GM19240 (cell line): ENCODE data around the gene PPP2CA.
"Not testable (repeated sequence)": the region's sequence is repeated elsewhere in the genome, so short reads cannot be mapped to it uniquely, and the experiment has no call there.

Source experiments
- DNase-seq: peaks from one replicate; pipeline ENCODE4 v3.0.0; 2011; ENCODE audit warnings: low spot score; ENCODE audit not compliant: insufficient read length

Gene PPP2CA

DNA sequence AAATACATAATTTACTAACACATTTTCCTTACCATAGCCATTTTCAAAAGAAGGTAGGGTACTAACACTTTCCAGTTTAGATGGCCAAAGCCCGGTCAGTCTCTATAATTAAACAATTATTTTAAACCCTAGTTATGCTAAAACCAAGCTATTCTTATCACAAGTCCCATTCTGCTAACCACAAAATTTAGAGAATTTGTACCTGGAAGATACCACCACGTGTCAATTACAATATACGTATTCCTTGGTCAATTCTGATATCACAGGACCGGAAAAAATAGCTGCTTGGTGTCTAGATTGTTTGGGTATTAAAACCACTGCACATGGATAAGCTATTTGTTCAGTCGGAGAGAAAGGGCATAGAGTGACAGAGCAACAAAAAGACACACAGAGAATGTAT lies 30.2 kb downstream of the PPP2CA start:
- DNase-seq = no peak

DNA sequence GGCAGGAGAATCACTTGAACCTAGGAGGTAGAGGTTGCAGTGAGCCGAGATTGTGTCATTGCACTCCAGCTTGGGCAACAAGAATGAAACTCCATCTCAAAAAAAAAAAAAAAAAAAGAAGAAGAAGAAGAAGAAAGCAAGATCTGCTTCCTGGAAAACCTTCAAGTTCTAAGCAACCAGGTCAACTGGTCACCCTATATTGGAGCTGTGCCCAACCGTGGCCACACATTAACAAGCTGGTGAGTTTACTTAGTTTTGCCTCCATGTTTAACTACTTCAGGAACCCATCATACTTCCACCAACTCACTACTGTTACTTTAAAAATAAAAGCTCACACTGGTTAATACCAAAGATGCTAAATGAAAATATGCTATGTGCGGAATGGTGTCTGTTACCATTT lies 36.8 kb downstream of the PPP2CA start:
- no peak for DNase-seq

DNA sequence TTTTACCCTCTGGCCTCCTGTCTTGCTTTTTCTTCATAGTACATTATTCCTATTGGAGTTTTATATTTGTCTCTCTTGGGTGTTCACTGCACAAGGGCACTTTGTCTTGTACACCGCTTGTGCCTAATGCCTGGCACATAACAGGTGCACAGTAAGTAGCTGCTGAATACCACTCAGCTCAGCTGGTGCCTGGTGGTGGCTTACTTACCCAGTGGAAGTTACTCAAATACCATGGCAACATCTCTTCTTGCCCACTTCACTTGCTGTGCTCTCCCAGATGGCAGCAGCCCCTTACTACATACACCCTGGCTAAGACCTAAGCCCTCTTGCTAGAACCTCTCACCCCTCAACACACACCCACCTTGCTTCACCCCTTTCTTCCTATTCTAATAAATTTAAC lies 37.8 kb downstream of the PPP2CA start:
- no peak for DNase-seq

DNA sequence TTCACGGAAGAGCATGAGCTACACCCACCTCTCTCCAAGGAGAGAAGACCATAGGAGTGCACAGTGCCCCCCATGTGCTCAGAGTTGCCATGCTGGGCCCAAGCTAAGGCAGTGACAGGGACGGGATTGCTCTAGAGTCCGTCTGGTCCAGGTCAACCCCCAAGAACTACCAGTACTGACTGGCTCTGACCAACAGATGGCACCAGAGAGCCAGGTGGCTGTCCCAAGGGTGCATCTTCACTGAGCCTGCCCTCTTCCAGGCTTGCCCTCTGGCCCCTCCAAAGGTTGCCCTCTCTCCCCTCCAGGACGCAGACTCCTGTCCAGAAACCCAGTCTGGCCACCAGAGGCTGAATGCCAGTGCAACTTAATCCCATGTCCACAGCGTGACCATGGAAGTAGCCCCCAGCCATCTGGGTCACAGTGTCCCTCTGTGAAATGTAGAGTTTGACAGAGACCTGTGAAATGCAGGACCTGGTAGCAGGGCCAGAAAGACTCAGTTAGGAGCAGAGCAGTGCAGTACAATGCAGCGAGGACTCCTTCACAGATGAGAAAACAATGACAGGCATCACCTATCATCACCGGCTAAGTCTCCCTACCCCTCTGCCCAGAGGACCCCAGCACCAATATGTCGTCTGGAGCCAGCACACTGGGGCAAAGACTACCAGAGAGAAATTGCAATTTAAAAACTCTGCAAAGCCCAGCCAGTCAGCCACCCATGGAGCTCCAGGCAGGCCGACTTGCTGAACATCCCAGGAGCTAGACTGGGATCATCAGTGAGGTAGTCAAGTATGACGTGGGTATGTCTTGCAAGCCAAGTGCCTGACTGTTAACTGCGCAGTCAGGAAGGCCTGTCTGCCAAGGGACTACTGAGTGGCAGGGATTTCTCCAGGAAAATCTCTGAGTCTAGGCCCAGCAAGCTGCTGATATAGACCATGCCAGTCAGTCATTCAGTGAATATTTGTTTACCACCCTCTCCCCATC lies 41.4 kb downstream of the PPP2CA start:
- DNase-seq = peak; percentile 51

DNA sequence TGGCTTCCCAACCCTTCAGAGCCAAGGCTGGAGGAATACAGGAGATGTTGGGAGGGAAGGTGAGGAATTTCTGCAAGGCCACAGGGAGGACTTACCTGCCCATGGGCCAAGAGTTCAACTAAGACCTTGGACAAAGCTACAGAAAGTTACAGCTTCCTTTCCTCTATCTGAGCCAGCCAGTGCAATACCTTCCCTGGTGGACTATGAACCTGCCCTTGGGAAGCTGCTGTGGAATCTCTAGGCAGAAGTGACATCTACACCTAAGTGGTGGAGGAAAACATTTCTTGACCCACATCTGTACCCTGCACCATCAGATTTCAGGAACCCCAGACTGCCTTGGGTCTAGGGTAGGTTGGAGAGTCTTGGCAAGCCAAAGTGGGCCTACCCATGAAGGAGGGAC lies 42.4 kb downstream of the PPP2CA start:
- DNase-seq = no peak

DNA sequence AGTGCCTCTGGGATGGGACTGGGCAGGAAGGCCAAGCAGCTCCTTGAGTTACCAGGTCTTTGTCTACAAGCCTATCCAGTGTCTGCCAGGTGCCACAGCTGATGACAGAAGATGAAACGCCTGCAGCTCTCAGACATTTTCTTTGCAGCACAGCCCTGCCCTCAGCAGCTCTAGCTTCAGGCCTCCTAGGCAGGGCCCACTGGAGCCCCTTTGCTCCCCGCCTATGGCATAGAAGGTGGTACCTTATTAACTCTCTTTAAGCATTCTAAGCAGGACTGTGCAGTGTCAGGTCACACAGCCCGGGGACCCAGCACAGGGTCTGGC lies 47.8 kb downstream of the PPP2CA start:
- no peak for DNase-seq

DNA sequence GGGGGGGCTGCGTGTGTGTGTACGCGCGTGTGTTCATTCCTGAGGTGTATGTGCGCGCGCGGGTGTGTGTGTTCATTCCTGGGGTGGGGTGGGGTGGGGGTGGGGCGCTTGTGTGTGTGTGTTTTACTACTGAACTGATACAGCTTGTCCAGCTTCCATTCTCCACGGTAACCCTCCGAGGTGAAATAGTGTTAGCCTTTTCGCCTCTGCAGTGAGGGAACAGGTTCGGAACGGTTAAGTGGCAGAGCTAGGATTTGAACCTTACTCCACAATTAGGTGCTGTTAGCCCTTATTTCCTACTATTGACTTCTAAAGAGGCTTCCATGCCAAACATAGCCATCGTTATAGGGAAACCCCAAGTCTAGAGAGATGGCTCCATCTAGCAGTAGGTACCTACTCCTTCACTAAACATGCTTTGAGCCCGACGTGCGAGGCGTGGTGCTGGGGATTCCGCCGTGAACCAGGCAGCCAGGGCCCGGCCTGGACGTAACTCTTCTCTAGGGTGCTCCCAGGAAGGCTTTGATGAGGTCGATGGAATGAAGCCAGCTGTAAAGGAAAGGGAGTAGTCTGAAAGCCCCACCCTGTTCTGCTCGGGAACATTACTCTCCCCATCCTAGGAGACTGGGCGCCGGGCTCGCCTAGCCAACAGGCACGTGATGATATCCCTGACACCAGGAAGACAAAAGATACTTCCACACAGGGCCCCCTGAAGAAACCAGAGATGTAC lies 48.3 kb downstream of the PPP2CA start:
- no peak for DNase-seq

DNA sequence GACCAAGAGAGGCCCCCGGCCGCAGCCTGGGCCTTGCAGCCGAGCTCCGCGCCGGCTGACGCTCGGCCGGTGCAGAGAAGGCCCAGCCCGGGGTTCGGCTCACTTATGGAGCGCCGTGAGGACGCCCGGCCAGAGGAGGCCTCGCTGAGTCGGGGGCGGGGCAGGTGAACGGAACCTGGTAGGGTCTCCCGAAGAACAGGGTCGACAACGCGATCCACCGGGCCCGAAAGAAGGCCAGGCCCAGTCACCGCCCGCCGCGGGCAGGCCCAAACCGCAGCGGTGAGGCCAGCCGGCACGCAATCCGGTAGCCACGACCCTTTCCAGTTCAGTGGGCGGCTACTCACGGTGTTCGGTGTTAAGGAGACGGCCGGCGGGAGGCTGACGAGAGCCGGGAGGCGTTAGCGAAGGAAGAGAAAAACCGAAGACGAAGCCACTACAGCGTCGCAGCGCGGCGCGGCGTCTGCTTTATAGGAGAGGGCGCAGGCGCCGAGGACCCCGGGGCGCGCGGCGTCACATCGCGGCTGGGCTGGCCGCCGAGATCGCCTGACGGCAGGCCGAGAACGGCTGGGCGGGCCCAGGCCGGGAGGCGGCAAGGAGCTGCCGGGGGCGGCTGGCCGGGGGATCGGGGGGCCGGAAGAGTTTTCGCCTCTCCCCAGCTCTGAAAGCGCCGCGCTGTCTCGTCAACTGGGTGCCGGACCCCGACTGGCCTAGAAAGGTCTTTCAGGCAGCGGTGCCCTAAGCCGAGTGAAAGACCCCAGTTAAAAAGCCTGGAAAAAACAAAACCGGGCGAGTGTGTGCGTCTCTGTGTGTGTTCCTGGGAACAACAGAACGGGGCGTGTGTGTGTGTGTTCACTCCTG lies 49.1 kb downstream of the PPP2CA start, which contains the start of gene SKP1:
TSS of gene SKP1 (minus strand) at position 440 of the 858 bp plus-strand sequence. CDS start 2,928 bp downstream, outside the sequence.
- peak; percentile 56 for DNase-seq

DNA sequence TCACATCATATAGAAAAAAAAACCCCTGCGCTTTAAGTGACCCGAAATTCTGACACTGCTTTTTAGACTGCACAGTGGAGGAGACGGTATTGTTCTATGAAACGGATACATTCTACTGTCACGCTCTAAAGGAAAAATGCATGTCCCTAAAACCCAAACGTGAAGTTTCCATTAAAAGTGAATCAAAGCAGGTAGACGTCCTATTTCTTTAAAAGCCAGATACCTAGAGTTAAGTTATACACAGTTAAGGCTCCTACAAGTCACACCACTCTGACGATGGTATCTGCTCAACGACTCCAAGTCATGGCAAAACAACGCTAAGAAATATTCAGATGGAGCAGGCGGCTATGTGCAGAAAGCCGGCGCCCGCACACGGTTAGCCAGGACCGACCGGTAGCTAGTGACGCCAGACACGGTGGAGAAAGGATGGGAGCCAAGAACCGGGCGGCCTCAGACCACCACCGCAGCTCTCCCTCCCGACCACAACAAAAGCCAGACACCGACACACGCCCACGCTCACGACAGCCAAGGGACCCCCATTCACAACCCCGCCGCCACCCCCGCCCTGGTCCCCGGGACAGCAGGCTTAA lies 49.9 kb downstream of the PPP2CA start:
- no peak for DNase-seq

DNA sequence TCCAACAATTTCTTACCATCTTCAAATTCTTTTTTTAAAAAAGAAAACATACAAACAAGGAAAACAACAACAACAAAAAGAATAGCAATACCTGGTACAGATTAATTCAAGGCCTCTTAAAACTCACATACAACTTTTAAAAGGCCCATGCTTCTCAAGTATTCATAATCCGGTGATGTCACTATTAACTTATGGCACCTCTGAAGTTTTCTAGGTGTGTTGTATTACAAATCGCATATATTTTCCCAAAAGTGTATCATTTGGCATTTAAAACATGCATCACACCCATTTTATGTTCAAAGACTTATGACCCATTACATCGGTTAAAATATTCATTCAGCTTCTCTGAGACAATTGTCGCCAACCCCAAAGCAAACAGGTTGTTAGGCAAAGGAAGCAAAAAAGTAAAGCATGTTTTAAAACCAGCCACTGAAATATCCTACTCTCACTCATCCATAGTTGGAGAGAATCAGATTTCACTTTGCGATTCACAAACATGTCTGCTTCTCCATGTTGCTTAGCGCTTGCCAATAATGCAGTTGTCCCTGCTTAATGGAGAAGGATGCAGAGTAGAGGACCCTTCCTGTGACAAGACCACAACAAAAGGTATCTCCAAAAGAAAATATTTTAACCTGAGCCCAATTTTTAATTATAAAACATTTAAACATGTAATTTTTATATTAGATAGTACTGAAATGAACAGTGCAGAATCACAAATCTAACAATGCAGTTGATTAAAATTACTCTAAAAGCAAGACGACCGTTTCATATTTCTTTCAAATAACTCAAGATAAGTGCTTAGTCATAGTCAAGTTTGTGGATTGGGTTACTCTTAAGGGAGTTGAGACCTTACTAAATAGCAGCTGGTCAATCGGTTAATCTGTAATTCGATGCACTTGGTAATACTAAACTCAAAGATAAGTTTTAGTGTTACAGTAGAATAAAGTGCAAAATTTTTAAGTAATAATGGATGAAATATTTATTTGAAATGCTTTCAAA lies 50.7 kb downstream of the PPP2CA start:
- DNase-seq = no peak

DNA sequence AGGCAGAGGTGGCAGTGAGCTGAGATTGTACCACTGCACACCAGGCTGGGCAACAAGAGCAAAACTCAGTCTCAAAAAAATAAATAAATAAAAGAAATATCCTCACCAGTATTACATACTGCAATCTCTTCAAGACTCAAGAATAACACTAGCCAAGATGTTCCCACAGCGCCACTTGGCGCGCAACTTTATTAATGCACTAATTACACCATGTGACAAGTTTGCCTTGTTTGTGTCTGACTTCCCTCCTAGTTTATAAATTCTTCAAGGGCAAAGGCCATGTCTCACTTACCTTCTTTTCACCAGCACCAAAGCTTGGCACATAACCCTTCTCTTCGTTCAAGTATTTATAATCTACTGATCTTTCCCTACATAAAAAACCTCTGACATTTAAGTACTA lies 53.9 kb downstream of the PPP2CA start:
- no peak for DNase-seq

DNA sequence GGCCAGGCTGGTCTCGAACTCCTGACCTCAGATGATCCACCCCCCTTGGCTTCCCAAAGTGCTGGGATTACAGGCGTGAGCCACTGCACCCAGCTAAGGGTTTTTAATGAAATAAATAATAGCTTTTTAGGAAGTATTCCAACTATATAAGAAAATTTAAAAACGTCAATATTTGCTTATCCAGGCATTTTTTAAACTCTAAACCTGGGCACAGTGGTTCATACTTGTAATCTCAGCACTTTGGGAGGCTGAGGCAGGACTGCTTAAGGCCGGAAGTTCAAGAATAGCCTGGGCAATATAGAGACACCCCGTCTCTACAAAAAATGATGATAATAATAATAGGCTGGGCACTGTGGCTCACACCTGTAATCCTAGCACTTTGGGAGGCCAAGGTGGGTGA lies 63.3 kb downstream of the PPP2CA start:
- no peak for DNase-seq

DNA sequence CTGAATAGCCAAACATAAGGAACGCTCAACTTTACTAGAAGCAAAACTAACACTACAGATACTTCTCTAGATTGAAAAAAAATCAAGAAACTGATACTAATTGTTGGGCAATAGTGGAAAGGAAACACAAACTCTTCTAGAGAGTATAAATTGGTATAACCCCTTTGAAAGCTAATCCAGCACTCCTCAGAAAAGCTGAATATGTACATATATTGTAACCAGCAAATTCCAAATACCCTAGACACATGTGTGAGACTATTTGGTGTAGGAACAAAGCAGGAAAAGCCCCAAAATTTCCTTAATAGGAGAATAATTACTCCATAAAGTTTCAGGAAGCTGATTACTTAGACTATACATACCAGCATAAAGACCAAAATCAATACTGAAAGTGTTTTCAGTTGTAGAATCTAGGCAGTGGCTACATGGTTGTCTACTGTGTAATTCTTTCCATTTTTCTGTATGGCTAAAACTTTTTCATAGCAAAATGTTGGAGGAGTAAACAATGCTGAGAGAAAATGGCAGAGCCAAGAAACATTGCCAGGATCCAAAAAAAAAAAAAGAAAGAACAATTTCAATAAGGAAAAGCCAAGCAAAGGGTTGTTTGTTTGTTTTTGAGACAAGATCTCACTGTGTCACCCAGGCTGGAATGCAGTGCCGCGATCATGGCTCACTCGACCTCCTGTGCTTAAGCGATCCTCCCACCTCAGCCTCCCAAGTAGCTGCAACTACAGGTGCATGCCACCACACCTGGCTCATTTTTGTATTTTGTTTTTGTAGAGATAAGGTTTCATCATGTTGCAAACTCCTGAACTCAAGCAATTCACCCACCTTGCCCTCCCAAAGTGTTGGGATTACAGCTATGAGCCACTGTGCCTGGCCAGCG lies 64.1 kb downstream of the PPP2CA start:
- DNase-seq = no peak

DNA sequence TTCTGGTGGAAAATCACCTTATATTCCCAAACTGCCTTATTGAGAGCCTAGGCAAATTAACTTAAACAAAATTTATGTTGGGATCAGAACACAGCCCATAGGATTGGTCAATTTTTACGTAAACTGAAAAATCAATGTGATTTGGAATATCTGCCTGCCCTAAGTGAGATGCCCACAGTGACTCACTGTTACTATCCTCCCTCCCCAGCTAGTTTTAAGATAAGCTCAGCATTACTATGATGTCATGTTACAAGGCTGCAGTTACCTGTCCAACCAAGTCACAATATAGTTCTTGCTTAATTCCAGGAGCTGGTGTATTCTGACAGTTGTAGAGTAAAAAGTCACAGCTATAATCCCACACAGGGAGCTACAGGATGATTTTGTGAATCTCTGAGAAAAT lies 72.2 kb downstream of the PPP2CA start:
- DNase-seq = no peak

DNA sequence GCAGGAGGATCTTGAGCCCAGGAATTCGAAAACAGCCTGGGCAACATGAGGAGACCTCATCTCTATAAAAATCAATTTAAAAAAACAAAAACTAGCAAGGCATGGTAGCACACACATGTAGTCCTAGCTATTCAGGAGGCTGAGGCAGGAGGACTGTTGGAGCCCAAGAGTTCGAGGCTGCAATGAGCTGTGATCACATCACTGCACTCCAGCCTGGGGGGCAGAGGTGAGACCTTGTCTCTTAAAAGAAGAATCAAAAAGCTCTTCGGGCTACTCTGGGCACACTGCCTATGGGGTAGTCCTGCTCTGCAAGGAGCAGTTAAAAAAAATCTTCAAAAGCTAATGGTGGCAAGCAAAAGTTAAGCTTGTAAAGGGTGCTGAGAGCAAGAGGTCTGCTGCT lies 72.6 kb downstream of the PPP2CA start:
- DNase-seq = no peak

DNA sequence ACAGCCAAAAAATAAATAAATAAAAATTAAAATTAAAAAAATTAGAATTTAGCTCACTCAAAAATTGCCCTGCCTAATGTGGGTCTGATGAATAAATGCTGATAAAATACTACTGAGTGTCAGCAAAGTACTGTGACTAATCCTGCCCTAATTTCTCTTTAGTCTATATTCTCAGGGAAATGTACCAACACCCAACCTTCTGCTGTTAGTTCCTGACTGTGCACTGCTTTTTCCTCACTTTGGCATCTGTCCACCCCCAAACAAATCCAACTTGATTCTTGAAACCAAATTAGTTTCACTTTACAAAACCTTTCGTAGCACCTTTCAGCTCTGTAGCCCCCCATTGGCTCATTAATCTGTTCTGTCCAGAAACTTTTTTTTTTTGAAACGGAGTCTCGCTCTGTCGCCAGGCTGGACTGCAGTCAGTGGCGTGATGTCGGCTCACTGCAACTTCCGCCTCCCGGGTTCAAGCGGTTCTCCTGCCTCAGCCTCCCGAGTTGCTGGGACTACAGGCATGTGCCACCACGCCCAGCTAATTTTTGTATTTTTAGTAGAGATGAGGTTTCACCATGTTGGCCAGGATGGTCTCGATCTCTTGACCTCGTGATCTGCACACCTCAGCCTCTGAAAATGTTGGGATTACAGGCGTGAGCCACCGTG lies 73.6 kb downstream of the PPP2CA start:
- not testable (repeated sequence) for DNase-seq

DNA sequence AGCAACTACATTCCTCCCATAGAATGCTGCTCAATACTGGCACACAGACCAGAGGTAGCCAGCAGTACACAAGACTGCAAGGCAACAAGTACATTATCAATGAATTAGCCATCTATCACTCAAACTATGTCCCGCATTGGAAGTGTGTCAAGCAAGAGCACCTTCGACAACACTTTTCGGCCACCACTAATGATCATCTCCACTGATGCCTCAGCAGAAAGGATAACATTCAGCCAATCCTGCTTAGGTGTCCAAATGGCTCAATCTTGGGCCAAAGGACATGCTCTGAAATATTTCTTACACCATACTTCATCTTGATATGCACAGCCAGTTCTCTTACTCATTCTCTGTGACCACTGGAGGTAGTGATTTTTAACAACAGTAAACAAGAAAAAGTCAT lies 74.2 kb downstream of the PPP2CA start:
- DNase-seq = no peak

DNA sequence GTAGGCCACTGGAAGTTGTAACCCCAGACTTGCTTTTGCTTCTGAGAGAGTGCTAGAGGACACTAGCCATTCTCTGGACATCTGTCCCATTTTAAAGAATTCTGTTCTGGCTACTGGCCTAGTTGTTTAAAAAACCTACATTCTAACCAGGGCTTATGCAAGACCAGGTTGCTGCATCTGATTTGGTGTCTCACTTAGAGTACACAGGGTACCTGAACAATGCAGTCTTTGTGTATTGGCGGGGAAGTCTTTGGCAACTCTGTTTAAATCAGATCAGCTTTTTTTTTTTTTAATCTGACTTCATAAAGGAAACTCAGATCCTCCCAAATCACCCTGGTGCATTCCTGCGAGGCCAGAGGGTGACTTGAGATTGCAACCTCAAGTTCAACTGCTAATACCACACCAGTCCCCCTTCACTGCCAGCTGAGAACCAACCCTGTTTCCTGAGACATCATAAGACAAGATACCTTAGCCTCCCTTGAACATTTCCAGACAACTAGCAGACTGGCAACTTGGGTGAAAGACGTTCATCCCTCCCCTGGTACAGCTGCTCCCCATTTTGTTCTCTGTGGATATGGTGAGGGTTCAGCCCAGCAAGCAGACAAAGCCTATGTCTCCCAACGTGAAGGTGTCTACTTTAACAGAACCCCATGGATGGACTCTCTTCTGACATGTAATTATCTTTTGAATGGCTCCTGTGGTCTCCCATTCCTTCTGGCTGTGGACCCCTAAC lies 76.1 kb downstream of the PPP2CA start:
- DNase-seq = no peak
